T-helper 22 cell (primary cell): Measurements from ENCODE around the gene PGGT1B.
"Not testable (repeated sequence)": the region's sequence is repeated elsewhere in the genome, so short reads cannot be mapped to it uniquely, and the experiment has no call there.

Experiments
- DNase-seq: peaks from one replicate; pipeline ENCODE4 v3.0.0-alpha.2; 2020; ENCODE audit warnings: low read depth

Gene PGGT1B

GRCh38 chr5:115257981-115258380 lies 4.7 kb downstream of the PGGT1B start:
- no peak for DNase-seq

GRCh38 chr5:115249379-115249778 lies 13.3 kb downstream of the PGGT1B start:
- not testable (repeated sequence) for DNase-seq

DNA sequence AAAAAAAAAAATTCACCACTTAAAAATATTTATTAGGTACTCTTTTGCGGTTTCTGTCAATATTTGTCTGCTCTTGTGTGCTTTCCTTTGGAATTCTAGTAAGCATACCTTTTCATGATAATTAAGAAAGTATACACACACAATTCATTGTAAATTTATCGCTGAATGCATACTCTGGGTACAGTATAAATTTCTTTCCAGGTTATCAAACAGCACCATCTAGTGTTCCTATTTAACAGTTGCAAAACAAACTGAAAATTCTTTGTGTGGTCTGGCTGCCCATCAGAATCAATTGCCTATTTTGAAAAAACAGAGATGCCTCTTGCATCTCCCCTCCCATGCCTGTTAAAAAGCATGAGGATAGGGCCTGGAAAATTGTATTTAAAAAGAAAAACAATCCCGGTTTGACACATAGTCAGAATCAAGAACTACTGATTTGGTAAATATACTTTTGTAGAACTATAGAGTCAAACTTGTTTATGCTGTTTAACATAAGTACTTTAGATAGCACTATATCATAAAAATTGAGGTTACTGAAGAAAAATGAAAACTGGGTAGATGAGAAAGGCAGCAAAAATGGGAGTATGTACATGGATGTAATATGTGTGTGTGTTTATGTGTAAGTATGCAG lies 16.2 kb downstream of the PGGT1B start:
- DNase-seq = no peak

GRCh38 chr5:115243412-115243811 lies 19.3 kb downstream of the PGGT1B start:
- no peak for DNase-seq

DNA sequence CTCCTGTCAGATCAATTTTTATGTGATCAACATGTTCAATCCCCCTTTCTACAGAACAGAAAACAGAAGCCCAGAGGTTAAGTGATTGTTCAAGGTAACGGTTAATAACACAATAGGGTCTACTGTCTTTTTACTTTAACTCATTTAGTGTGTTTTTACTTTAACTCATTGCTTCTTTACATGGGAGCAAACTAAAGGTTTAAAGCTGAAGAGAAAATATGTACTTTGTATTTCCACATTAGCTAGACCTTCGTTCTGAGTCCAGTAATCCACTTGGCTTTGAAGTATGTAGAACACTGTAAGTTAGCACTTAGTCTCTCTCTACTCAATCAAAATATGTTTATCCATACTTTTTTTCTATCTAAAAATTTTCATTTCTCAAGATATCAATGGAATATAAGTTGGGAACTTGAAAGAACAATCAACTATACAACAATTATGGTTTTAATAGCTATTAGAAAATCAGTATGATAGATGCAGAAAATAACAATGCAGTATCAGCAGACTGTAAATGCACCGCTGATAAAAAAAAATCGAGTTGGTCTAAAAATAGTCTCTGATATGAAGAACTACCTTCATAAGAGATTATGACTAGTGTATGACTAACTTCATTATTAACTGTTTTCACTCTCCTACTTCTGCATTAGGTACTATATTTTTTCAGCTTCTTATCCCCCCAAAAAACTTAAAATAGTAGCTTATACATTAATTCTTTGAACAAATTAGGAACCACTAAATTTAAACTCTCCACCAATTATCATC lies 20.6 kb downstream of the PGGT1B start:
- DNase-seq = no peak

DNA sequence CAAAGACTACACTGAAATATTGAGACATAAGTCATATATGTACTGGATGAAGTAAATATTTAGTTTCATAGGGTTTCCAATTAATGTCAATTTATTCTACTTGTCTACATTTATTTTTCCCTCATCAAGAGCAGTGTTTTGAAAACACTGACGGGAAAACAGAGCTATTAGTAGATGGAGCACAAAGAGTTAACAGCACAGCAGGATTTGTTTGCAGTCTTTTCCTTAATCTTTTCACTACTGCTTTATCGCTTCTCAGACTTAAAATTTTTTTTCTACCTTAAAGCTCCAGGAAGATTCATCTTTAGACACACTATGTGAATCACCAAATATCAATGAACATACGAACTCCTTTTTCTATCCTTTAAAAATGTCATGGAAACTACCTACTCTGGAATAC lies 25.6 kb downstream of the PGGT1B start:
- no peak for DNase-seq

GRCh38 chr5:115236599-115236998 lies 26.1 kb downstream of the PGGT1B start:
- DNase-seq = no peak

DNA sequence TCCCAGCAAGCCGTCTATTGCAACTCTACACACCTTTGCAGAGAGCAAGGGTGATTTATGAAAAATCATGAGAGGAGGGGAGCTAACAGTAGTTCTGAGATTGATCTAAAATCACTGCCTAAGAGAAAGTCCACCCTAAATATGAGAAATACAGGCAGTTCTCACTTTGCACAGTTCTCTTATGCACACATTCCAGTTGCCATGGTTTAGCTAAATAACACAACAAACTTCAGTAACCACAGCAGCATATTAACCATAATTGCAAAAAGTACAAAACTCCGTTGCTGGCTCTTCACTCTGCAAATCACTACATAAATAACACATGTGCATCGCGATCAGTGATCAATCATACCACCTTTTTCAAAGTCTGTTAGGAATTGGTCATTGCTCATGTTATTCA lies 31.1 kb downstream of the PGGT1B start:
- DNase-seq = no peak

- no peak for DNase-seq
Measured at GRCh38 chr5:115229606-115230005, 33.1 kb downstream of the PGGT1B start.

DNA sequence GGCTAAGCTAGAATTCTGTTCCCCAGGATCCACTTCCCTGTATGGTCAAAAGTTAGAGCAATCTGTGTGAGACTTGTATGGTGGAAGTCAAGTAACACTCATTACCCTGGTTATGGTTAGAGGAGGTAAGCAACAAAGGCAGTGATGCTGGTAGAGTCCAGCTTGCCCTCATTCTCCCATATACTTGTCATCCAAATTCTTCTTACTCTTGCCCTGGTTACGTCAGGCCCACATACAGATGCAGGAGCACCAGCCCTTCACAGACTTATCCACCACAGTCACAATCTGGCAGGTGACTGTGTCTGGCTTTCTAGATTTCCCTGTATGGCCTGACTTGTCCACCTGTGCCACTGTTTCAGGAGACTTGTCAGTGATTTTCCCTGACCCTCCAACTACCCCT lies 35.4 kb downstream of the PGGT1B start:
- no peak for DNase-seq

DNA sequence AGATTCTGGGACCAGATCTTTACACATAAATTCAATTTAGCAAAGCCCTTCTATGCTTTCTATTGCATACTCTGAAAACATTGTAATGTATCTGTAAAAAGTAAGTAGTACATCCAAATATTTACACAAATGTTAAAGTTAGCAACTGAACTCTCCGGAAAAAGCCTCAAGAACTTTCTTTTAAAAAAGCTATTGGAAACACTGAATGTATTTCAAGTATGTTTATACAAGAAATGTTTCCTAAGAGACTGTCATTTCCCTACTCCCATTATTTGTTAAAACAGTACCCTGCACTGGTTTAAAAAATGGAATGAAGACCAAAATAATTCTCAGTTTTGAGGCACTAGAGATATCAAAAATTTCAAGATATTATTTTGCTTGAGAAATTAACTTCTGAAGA lies 48.1 kb downstream of the PGGT1B start:
- no peak for DNase-seq

GRCh38 chr5:115209279-115209678 lies 53.4 kb downstream of the PGGT1B start:
- no peak for DNase-seq

GRCh38 chr5:115202952-115203351 lies 59.7 kb downstream of the PGGT1B start:
- DNase-seq = no peak

DNA sequence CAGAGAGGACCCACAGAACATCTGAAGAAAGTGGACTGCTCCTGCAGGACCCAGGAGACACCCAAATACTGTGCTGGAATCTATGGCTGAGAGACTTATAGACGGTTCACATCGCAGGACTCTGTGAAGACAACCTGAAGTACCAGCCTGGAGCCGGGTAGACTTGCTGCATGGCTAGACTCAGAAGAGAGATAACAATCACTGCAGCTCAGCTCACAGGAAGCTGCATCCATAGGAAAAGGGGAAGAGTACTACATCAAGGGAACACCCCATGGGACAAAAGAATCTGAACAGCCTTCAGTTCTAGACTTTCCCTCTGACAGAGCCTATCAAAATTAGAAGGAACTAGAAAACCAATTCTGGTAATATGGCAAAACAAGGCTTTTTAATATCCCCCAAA lies 66.5 kb downstream of the PGGT1B start:
- no peak for DNase-seq

DNA sequence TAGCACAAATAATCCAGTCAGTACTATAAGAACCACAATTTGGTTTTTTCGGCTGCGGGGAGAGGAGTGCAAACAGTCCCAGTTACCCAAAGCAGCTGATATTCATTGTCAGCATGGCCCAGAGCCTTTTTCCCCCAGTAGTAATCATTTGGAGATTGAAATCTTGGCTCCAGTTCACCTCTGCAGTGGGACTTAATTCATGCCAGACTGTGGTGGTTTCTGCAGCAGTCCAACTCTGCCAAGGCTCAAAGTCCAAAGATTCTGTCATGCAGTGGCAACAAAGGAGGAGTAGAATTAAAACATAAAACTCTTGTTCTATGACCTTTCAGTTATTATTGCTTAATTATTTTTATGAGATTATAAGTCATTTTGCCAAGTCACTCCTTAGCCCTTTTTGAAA lies 68.0 kb downstream of the PGGT1B start:
- no peak for DNase-seq

DNA sequence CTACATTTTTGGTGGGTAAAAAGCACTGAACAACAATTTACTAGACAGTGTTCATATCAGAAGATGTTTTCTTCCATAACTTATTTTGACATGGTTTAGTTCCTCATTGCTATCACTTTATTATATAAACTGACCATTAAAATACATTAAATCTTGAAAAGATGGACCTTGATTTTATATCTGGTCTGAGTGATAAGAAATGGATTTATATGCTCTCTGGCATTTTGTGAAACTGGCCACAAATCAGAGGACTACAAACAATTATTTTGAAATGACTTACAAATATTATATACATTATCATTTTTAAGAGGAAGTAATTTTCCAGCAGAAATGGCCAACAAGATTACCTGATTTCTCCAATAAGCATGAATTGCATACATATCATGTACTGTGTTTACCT lies 69.4 kb downstream of the PGGT1B start:
- no peak for DNase-seq

- DNase-seq = no peak
Measured at GRCh38 chr5:115192098-115192497, 70.6 kb downstream of the PGGT1B start.

- DNase-seq = no peak
Measured at GRCh38 chr5:115191474-115192031, 71.1 kb downstream of the PGGT1B start.

DNA sequence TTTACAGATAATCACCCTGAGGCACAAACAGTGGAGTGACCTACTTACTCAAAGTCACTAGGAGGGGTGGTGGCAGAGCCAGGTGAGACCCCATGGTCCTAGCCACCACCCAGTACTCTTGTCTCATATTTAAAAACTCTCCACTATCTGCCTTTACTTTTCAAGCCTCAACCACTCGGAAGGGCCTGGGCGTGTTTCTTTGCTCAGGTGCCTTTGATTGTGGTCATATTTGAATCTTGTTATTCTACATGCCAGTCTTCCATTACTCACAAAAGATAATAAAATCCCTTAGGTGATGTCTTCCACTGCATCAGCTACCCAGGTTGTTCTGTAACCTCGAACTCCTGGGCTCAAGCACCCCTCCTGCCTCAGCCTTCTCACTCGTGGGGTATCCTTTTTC lies 72.3 kb downstream of the PGGT1B start:
- DNase-seq = no peak

DNA sequence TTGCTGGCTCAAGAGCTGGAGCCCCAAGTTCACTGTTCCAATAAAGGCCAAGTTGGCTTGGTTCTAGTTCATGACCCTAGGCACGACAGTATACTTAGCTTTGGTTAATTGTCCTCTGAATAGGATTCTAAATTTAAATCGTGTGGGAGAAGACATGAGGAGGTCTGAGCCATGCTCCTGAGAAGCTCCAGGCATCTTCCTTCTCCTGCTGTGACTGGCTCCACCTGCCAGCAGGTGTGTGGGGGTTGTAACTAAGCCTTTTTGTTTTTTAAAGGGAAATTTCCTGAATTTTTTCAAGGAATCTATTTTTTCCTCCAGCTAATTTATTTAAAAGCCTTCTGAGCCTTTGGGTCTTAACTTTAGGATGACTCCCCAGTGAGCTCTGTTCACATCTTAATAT lies 72.8 kb downstream of the PGGT1B start:
- no peak for DNase-seq

DNA sequence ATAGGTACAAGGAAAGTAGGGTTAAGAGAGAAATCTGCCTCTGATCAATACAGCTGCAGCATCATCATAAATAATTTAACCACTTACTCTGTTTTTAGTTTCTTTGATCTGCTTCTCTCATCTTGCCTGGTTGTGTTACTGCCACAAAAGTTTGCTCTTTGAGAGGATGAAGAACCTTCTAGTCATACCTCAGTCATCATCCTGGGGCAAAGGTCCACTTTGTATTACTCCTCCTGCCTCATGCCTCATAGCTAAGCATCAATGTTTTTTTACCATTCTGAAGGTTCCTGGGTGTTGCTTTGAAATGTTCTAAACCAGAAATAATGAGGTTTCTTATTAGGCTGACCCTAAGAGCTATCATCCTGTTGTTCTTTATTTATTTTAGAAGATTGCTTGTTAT lies 75.9 kb downstream of the PGGT1B start:
- DNase-seq = no peak

- no peak for DNase-seq
Measured at GRCh38 chr5:115184770-115185169, 77.9 kb downstream of the PGGT1B start.

- DNase-seq = no peak
Measured at GRCh38 chr5:115181757-115182156, 80.9 kb downstream of the PGGT1B start.
